Activated T-helper 1 cell treated with anti-CD3 and anti-CD28 coated beads, Interleukin-2, amount 50 U/mL, for 16 hours (primary cell): ENCODE measurements around the gene PUM1.
"Not testable (repeated sequence)": the region's sequence is repeated elsewhere in the genome, so short reads cannot be mapped to it uniquely, and the experiment has no call there.

Source experiments
- DNase-seq, 2 donors: peaks; one replicate each; pipeline ENCODE4 v3.0.0-alpha.2; 2020; ENCODE audit warnings: low read depth in 1 of 2, low spot score in 1 of 2

The PUM1 gene

GRCh38 chr1:30966690-30967369, 98.7 kb downstream of the PUM1 start:
- no peak for DNase-seq

DNA sequence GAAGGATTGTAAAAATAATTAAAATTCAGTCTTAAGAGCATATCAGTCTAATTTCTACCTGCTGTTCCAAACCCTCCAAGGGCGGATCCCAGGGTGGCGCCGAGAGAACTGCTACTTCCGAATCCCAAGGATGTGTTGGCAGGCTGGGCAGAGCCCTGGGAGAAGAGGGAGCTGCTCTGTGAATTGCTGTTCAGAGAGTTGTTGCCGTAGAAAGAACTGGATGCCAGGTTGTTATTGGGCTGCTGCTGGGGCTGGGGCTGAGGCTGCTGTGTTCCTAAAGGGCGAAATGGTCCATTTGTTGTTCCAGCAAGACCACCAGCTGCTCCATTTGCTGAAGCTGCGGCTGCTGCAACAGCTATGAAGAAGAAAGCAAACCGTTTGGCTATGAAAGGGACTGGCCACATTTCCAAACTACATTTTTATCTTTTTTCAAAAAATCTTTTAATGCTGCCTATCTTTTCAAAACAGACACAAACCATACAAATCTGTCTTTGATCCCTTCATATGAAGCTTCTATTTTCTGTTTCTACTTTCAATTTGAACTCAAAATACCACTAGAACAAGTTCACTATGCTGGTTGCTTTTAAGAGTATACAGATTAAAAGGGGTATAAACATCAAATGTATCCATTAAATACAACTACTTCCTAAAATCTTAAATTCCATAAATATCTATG, 99.5 kb downstream of the PUM1 start:
- DNase-seq: no peak

GRCh38 chr1:30964706-30965105, 100.8 kb downstream of the PUM1 start:
- no peak for DNase-seq

DNA sequence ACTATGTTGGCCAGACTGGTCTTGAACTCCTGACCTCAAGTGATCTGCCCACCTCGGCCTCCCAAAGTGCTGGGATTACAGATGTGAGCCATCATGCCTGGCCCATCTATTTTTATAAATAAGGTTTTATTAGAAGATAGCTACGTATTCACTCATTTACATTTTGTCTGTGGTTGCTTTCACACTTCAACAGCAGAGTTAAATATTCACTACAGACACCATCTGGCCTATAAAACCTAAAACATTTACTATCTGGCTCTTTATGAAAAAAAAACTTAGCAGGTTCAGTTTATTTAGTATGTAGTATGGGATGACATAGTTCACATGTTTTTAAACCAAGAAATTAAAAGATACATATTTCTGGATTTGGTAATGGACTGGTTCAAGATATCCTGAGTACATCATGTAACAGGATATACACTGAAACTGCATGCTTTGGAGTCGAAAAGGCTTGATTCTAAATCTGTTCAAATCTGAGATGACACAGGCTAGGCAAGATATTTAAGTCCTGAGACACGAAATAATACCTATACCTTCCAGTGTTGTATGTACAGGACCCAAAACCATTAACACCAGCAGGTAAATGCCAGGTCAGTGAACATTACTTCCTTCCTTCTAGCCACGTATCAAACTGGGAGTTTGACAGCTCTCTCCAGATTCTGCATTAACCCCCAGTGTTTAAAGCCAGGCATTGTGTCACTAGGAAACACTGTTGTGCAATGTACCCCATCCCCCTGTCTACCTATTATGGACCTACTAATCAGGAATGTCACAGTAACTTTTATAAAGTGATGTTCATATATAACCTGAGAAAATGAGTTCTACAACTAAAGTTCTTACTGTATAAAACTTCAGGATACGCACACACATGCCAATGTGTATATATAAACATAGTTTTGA, 102.7 kb downstream of the PUM1 start:
- DNase-seq: no peak

DNA sequence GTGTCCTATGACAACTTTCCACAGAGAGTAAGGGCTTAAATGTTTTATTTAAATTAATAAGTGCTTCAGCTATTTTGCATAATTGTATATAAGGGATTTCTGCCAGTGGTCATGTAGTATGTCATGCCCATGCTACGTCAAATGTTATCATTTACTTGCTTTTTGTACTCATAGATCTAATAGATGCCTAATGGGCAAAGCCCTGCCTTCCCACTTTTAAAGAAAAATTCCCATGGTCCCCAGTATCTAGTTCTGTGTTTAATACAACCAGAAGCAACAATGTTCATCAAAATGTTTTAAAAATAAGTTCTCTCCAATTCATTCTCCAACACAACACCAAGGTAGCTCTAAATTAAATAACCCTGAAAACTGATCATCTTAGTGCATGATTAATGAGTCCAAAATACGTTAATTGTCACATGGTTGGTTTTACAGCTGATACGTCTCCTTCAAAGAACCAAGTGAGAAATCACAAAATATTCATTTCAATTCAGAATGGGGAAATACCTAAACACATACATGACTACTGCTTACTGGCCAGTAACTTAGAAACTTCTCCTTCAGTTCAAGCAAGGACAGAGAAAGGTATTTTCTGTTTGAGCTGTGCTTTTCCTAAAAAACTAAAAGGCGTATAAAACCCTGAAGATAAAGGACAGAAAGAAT, 107.8 kb downstream of the PUM1 start:
- no peak for DNase-seq

DNA sequence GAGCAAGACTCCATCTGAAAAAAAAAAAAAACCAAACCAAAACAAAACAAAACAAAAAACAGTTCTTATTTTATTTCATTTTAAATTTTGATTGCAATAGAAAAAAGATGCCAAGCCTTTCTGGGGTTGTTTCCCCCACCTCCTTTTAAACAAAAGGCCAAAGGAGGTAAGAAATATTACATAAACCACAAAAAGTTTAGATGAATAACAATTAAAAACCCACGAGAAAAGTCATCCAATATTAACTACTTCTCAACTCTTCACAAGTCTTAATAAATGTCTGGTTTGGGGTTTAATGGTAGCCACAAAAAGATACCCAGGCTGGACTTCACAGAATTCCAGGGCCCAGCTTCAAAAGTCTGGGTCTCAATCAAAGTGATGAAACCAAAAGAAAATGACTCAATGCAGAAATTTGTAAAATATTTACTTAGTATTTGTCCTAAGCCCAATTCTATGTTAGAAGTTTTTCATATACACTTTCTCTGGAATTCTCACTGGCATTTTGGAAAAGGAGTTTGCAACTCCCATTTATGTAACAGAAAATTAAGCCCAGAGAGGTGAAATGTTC, 110.0 kb downstream of the PUM1 start:
- DNase-seq: no peak

DNA sequence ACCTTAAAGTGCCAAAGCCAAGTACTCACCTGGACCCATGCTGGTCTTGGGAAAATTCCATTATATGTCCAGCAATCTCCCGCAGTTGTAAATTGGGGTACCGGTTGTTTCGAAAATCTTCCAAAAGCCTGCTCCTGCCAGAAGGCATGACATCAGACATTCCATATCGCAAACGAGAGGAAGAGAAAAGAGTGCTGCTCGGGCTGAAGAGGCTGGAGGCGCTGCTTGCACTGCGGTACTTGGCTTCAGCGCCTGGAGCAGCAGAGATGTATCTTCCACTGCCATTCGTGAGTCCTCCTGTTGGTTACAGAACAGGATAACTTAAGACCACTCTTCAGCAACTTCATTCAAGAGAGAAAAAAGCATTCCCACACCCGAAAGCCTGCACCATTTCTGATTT, 111.8 kb downstream of the PUM1 start:
- no peak for DNase-seq

DNA sequence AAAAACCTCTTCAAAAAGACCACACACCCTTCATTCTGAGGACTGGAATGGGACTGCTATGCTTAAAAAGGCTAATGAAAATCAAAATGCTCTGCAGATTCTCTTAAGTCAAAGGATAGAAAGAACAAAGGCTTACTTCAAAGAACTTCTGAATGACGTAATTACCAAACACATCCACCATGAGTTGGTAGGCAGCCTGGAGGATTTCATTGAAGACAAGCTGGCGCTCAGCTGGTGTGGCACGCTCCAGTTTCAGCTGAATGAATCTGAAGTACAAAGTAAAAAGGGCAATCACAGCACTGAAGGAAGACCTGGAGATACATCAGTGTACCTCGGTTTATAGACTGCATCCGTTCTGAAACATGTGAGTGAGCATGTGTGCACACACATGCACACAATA, 113.4 kb downstream of the PUM1 start:
- DNase-seq: no peak

DNA sequence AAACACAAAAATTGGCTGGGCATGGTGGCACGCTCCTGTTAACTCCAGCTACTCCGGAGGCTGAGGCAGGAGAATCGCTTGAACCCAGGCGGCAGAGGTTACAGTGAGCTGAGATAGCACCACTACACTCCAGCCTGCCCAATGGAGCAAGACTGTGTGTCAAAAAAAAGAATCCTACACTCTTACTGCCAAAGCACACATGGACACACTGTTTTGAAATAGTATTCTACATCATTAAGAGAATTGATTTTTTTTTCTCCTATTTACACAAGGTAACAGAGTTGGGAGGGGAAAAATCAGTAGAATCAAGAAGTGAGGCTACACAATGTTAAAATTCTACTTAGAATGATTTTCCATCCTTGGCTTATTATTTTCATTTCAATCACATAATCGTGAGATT, 114.8 kb downstream of the PUM1 start:
- no peak for DNase-seq

DNA sequence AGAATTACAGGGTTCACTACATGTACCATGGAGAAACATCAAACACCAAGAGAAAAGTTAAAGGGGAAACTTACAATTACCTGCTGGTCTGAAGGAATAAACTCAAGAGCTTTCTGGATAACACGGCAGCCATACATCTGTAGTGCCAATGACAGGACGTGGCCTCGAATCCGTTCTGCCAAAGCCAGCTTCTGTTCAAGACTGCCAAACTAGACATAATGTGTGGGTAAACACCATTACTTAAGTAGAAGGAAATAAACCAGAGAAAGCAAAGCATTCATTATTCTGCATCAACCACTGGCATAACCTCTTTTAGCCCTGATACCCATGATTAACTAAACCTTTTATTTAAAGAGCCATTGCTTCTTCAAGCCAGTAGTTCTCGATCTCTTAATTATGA, 115.5 kb downstream of the PUM1 start:
- no peak for DNase-seq

DNA sequence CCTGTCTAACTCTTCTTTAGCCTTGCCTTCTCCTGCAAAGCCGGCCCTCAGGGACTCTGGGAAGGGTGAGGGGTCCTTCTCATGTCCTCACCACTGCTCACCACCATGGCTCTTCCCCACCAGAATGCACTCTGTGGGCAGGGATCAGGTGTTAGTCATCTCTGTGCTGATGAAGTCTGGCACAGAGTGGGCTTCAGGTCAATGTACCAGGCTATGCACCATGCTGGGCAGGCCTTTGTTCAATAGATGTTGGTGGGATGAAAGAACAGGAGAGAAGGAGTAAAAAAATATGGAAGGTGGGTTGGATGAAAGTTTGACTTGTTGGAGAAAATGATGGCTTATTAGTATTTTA, 116.1 kb downstream of the PUM1 start:
- not testable (repeated sequence) for DNase-seq

GRCh38 chr1:30948813-30949486, 116.6 kb downstream of the PUM1 start:
- DNase-seq: not testable (repeated sequence)

DNA sequence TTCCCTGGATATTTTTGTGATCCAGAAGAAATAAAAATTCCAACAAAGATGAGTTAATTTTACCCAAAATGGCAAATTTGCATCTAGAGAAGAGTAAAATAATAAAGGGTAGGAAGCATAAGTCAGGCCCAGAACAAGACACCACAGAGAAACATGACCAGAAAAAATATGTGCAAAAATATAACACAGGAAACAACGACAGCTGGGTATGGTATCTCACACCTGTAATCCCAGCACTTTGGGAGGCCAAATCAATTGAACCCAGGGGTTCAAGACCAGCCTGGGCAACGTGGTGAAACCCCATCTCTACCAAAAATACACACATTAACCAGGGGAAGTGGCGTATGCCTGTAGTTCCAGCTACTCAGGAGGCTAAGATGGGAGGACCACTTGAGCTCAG, 117.2 kb downstream of the PUM1 start:
- DNase-seq: no peak

GRCh38 chr1:30947212-30947611, 118.3 kb downstream of the PUM1 start:
- no peak for DNase-seq

DNA sequence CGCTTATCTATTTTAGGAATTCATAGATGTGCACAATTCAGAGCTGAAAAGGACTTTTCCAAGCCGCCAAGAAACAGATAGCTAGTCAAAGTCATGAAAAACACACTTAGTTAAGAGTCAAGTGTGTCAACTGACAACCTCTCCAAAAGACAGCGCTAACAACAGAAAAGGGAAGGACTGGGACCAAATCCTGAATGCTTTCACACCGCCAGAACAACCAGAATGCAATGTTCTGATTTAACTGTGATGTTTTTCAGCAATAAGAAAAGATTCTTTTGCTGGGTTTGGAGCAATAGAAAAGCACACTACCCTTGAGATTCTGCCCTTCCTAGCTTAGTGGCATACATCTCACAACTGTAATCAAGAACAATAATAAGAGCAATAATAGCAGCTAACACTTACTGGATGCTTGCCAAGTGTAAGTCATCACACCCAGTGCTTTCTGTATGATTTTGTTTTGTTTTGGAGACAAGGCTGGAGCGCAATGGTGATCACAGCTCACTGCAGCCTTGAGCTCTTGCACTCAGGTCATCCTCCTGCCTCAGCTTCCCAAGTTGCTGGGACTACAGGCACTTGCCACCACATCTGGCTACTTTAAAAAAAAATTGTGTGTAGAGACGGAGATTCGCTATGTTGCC, 123.1 kb downstream of the PUM1 start:
- DNase-seq: no peak

GRCh38 chr1:30940541-30940940, 125.0 kb downstream of the PUM1 start:
- DNase-seq: no peak

DNA sequence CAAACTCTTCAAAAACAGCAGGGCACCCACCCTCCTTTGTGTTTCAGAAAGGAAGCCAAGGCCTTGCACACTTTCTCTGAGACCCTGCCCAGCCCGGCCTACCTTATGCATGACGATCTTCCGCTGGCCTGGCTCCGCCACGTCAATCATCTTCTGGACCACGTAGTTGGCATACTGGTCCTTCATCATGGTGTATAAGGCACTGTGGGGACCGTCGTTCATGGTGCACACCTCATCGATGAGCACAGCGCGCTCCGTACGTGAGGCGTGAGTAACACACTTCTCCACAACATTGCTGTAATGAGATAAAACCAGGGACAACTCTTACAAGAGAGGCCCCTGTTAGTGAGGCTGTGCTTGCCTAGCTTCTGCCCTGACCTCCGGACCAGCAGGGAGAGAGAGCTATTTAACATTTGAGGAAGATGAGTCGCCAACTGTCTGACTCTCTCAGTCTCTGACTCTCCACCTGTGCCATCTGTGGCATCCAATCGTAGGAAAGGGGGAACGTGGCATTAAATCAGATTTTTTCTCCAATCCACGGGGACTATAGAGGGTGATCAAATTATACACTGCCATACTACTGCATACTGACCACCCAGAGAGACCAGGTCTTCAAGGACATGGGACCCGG, 128.9 kb downstream of the PUM1 start:
- DNase-seq: no peak

DNA sequence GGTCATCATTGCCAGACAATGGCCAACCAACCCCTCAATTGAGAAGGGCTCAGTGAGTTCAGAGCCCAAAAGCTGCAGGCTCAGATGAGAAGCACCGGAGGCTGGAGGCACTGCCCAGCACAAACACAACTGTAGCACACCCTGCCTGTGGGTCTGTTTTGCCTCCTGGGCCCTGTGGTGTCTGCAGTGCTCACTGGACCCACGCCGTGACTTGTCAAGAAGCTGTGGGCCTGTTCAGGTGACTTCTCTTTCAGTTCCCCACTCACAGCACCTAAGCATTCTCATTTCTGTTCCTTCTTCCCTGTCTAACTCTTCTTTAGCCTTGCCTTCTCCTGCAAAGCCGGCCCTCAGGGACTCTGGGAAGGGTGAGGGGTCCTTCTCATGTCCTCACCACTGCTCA, 129.8 kb downstream of the PUM1 start:
- not testable (repeated sequence) for DNase-seq

DNA sequence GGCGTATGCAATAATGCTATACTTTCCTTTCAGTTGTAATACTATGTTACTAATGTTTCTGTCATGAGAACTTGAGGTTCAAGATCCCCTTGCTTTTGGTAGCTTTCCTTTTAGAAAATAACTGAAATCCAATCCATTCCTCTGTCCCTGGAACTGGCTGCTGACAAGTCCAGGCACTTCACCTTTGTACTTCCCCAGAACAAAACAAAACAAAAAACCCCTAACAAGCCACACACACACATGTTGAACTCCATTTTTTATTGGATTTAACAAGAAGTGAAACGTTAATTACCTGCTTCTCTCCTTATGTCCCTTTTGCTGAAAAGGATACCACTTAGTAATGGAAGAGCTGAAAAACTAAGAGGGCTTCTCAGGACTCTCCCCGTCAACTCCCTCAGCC, 130.9 kb downstream of the PUM1 start:
- no peak for DNase-seq

GRCh38 chr1:30933874-30934252, 131.7 kb downstream of the PUM1 start:
- no peak for DNase-seq
